Fibroblast of gingiva (primary cell): ENCODE results near the gene GNAI3.
"Not testable (repeated sequence)": the region's sequence is repeated elsewhere in the genome, so short reads cannot be mapped to it uniquely, and the experiment has no call there.

Source experiments
- DNase-seq: peaks from one replicate; pipeline ENCODE4 v3.0.0-alpha.2; 2011; ENCODE audit warnings: low read depth

Gene GNAI3

GRCh38 chr1:109660691-109661026 is 112.2 kb downstream of the GNAI3 start:
- DNase-seq: not testable (repeated sequence)

- no peak for DNase-seq
These were observed 113.0 kb downstream of the GNAI3 start for GRCh38 chr1:109661391-109661790.

- no peak for DNase-seq
These were observed 116.3 kb downstream of the GNAI3 start for GRCh38 chr1:109664671-109665070.

GRCh38 chr1:109667452-109668122 is 119.2 kb downstream of the GNAI3 start, which contains the start of gene GSTM2:
Gene GSTM2 (plus strand): TSS chr1:109668057. CDS start chr1:109668116, 59 bp downstream.
- DNase-seq: peak; percentile 87
